ENCODE results near the gene NAV2.

- TF ChIP-seq POLR2A (IDR thresholded peaks at IDR 0.05): no peak
- TF ChIP-seq CTCF (IDR thresholded peaks at IDR 0.05): no peak
- TF ChIP-seq POLR2AphosphoS5 (IDR thresholded peaks at IDR 0.05): no peak
- TF ChIP-seq EP300 (IDR thresholded peaks at IDR 0.05; ENCODE audit: low read depth): no peak
These were observed 301.4 kb downstream of the NAV2 start for GRCh38 chr11:20014067-20014402.

All from transverse colon (tissue), 4 donors.